GM06990 (cell line): ENCODE measurements around the gene NPEPPS.

Experiments used
- DNase-seq: peaks from one replicate; pipeline ENCODE4 v3.0.0-alpha.2; 2011; ENCODE audit not compliant: insufficient read length; ENCODE audit errors: extremely low read depth
- H3K27me3 ChIP-seq: replicated peaks from 2 replicates; pipeline ENCODE4 v1.6.0; 2011; ENCODE audit warnings: low read length; ENCODE audit not compliant: control insufficient read depth, insufficient read depth
- H3K36me3 ChIP-seq: 2 replicates; pipeline ENCODE4 v1.5.1; 2011; ENCODE audit warnings: low read length; ENCODE audit not compliant: control insufficient read depth, insufficient read depth
- H3K4me3 ChIP-seq: replicated peaks from 2 replicates; pipeline ENCODE4 v1.5.1; 2011; ENCODE audit warnings: low read depth, mild to moderate bottlenecking, control low read depth, low read length
- CTCF ChIP-seq: IDR thresholded peaks from 2 replicates; pipeline ENCODE4 v1.5.1; 2011; ENCODE audit warnings: low read length, control low read depth, mild to moderate bottlenecking, inconsistent platforms; ENCODE audit not compliant: insufficient read depth, poor library complexity, severe bottlenecking

NPEPPS gene

GRCh38 chr17:47615766-47616424, 85.0 kb downstream of the NPEPPS start:
- no peak for DNase-seq
- H3K4me3 ChIP-seq, result no peak overlapping the region
- no peaks in the 10 kb centered on the region for H3K27me3 ChIP-seq
- TF ChIP-seq CTCF, result peak; percentile 53
- H3K36me3 ChIP-seq, result peaks cover 5% of the 10 kb centered on the region

- DNase-seq, result no peak
Observed at GRCh38 chr17:47618410-47618809, 87.5 kb downstream of the NPEPPS start.

GRCh38 chr17:47620503-47621245, 89.8 kb downstream of the NPEPPS start:
- DNase-seq, result no peak
- Histone ChIP-seq H3K36me3 (peaks cover 9% of the 10 kb centered on the region), H3K27me3 (no peaks in the 10 kb centered on the region), H3K4me3 (no peak overlapping the region)
- no peak for TF ChIP-seq CTCF

More at GRCh38 chr17:47618410-47618809, 87.5 kb downstream of the NPEPPS start:
- peak; percentile 30 for TF ChIP-seq CTCF
- Histone ChIP-seq H3K36me3 (peaks cover 7% of the 10 kb centered on the region), H3K27me3 (no peaks in the 10 kb centered on the region), H3K4me3 (no peak overlapping the region)

GRCh38 chr17:47621293-47622179, 90.6 kb downstream of the NPEPPS start:
- Histone ChIP-seq H3K4me3 (no peak overlapping the region), H3K36me3 (peaks cover 9% of the 10 kb centered on the region), H3K27me3 (no peaks in the 10 kb centered on the region)
- no peak for TF ChIP-seq CTCF
- DNase-seq, result no peak

- Histone ChIP-seq H3K27me3 (no peaks in the 10 kb centered on the region), H3K4me3 (no peak overlapping the region), H3K36me3 (peaks cover 9% of the 10 kb centered on the region)
- no peak for DNase-seq
- TF ChIP-seq CTCF, result no peak
Observed at GRCh38 chr17:47622180-47622549, 91.3 kb downstream of the NPEPPS start.
